CD4-positive, alpha-beta T cell (primary cell): ENCODE measurements around the gene SVBP. TPM values are rescaled to one million over a fixed set of nuclear protein-coding genes. Genes with fewer than 3 reads are reported as not detected.

Experiments used
- ATAC-seq: fragments of 200-7000 bp; cut with Tn5 transposase; one replicate; pipeline ENCODE4 v1.10.0; 2022; ENCODE audit warnings: mild to moderate bottlenecking; ENCODE audit not compliant: poor library complexity
- CTCF ChIA-PET: fragments of 350-600 bp; sonication (Branson Sonifier 250); formaldehyde crosslinking; loops from one replicate; lab custom pipeline; 2021; ENCODE audit warnings: antibody characterized with exemption, inconsistent platforms; lab: Charles Lee
- POLR2A ChIA-PET: fragments of 350-600 bp; sonication (Branson Sonifier 250); formaldehyde crosslinking; loops from one replicate; lab custom pipeline; 2021; ENCODE audit warnings: antibody characterized with exemption, inconsistent platforms; lab: Charles Lee
- DNase-seq, 14 experiments: peaks; one replicate each; pipeline ENCODE4 v3.0.0-alpha.2; 2013 to 2020; ENCODE audit warnings: mixed read lengths in 2 of 14
- H3K27ac ChIP-seq, 2 donors: one replicate each; pipeline versions ENCODE4 v1.5.1 to v1.7.0; 2013; ENCODE audit warnings: low read length in 2 of 2, low read depth in 1 of 2, mild to moderate bottlenecking in 1 of 2
- H3K27me3 ChIP-seq, 2 experiments: 1 replicate in 1 of 2; 2 replicates in 1 of 2; pipeline versions ENCODE4 v1.6.1 to v1.7.0; 2013; ENCODE audit warnings: low read length in 2 of 2, control low read depth in 1 of 2, mild to moderate bottlenecking in 1 of 2, moderate library complexity in 1 of 2; ENCODE audit not compliant: insufficient read depth in 2 of 2, control insufficient read depth in 1 of 2
- H3K36me3 ChIP-seq: one replicate; pipeline ENCODE4 v1.6.1; 2013; ENCODE audit warnings: low read length, control low read depth; ENCODE audit not compliant: insufficient read depth
- H3K4me1 ChIP-seq: one replicate; pipeline ENCODE4 v1.6.1; 2013; ENCODE audit warnings: low read length, control low read depth; ENCODE audit not compliant: insufficient read depth
- H3K4me3 ChIP-seq: one replicate; pipeline ENCODE4 v1.5.1; 2013; ENCODE audit warnings: mild to moderate bottlenecking, low read length, moderate library complexity
- H3K9me3 ChIP-seq, 2 experiments: 1 replicate in 1 of 2; 2 replicates in 1 of 2; pipeline versions ENCODE4 v1.6.1 to v1.7.0; 2013; ENCODE audit warnings: low read length in 2 of 2, mild to moderate bottlenecking in 2 of 2, control low read depth in 1 of 2, moderate library complexity in 1 of 2; ENCODE audit not compliant: control insufficient read depth in 1 of 2, insufficient read depth in 1 of 2
- H3K27ac Mint-ChIP-seq: one replicate; pipeline ENCODE4 v1.8.0; 2020; ENCODE audit warnings: mixed read lengths
- H3K27me3 Mint-ChIP-seq: one replicate; pipeline ENCODE4 v1.8.0; 2021; ENCODE audit warnings: mixed read lengths
- H3K36me3 Mint-ChIP-seq: one replicate; pipeline ENCODE4 v1.8.0; 2021; ENCODE audit warnings: low read depth, mixed read lengths
- H3K4me1 Mint-ChIP-seq: one replicate; pipeline ENCODE4 v1.8.0; 2021; ENCODE audit warnings: low read depth, mixed read lengths
- H3K4me3 Mint-ChIP-seq: one replicate; pipeline ENCODE4 v1.8.0; 2020; ENCODE audit warnings: mild to moderate bottlenecking, mixed read lengths
- H3K9me3 Mint-ChIP-seq: one replicate; pipeline ENCODE4 v1.8.0; 2020; ENCODE audit warnings: mixed read lengths
- intact Hi-C, 2 experiments: fragments of 100-400 bp; cut with DNase I in 1 of 2; cut with micrococcal nuclease in 1 of 2; formaldehyde crosslinking; loops; one replicate each; pipeline versions ENCODE4 v1.15.1 to v1.9.0; 2023 to 2025; cut with DNase I, micrococcal nuclease
- total RNA-seq, 174 experiments: library from RNA in 2 of 174; stranded (reverse) in 2 of 174; gene quantifications; one replicate each; pipeline ENCODE4 v1.2.3 and lab custom pipeline; 2021 to 2026
- TF ChIP-seq, protein P1 (sequence below): fragments of 200-600 bp; IDR thresholded peaks from one replicate; pipeline ENCODE4 v1.8.0; 2022; ENCODE audit warnings: antibody characterized with exemption, mild to moderate bottlenecking

The SVBP gene
- total RNA-seq, 2 experiments from 2014 or later, result 19.2 to 21.3 TPM

DNA sequence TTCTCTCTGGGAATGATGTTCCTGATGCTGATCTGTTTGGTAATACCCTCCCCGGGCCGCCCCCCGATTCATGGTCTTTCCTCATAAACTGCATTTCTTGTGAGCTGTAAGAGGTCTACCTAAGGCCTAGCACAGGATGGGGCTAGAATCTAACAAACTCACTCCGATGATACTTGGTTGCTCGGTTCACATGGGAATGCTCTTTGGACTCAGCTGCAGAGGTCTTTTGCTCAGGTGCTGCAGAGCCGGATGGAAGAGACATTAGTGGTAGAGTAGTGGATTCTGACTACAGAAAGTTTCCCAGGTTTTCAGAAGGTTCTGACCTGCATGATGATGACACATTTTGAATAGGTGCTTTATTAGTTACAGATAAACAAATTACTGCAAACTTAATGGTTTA lies 40.7 kb downstream of the SVBP start:
- CTCF ChIA-PET, result interaction anchor here (3.9 kb wide), 1 partner anchor 297 kb away, joined by 19 read pairs; no protein-coding TSS in a partner anchor
- peaks cover 78% of the 10 kb centered on the region for H3K36me3 ChIP-seq

DNA sequence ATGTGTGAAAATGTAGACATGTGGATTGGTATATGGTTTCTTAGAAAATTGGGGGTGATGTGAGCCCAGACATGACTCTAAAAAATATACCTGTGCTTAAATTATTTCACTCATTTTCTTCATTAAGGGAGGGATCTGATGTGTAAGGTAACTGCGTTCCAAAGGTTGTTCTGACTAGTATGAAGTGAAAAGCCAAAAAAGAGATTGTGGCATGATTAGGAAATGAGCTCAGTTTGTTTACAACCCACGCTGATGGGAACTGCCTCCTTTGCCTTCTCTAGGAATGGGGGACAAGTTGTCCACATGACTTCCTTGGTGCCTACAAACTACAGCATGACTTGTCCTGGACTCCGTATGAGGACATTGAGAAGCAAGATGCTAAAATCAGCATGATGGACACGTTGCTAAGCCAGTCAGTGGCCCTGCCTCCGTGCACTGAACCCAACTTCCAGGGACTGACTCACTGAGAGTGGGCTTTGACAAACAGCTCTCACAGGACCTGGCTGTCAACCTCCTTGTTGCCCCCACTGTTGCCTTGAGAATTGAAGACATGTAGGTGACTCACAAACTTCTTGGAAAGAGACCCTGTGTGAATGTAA lies 42.2 kb downstream of the SVBP start:
- Mint-ChIP-seq H3K36me3 (peaks cover 77% of the 10 kb centered on the region), H3K4me1 (peaks cover 23% of the 10 kb centered on the region), H3K4me3 (no peak overlapping the region), H3K9me3 (no peaks in the 10 kb centered on the region), H3K27me3 (no peaks in the 10 kb centered on the region), H3K27ac (no peak overlapping the region)
- no peak overlapping the region for H3K4me3 ChIP-seq
- H3K36me3 ChIP-seq, result peaks cover 71% of the 10 kb centered on the region
- intact Hi-C loops, result loop anchor here in 1 of 2 experiments (5.0 kb wide), 1 partner anchor 137 kb away; no protein-coding TSS in a partner anchor
- TF ChIP-seq, protein P1, sequence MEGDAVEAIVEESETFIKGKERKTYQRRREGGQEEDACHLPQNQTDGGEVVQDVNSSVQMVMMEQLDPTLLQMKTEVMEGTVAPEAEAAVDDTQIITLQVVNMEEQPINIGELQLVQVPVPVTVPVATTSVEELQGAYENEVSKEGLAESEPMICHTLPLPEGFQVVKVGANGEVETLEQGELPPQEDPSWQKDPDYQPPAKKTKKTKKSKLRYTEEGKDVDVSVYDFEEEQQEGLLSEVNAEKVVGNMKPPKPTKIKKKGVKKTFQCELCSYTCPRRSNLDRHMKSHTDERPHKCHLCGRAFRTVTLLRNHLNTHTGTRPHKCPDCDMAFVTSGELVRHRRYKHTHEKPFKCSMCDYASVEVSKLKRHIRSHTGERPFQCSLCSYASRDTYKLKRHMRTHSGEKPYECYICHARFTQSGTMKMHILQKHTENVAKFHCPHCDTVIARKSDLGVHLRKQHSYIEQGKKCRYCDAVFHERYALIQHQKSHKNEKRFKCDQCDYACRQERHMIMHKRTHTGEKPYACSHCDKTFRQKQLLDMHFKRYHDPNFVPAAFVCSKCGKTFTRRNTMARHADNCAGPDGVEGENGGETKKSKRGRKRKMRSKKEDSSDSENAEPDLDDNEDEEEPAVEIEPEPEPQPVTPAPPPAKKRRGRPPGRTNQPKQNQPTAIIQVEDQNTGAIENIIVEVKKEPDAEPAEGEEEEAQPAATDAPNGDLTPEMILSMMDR, result no peak
- no peak for DNase-seq
- no peak for ATAC-seq
- CTCF ChIA-PET, result no interaction called here
- peaks cover 9% of the 10 kb centered on the region for H3K4me1 ChIP-seq
- H3K27me3 ChIP-seq, result no peaks in the 10 kb centered on the region
- no peak overlapping the region for H3K27ac ChIP-seq
- POLR2A ChIA-PET, result no interaction called here
- H3K9me3 ChIP-seq, result no peaks in the 10 kb centered on the region

More for the DNA sequence above, 40.7 kb downstream of the SVBP start:
- H3K4me3 ChIP-seq, result no peak overlapping the region
- no peak for DNase-seq
- no peaks in the 10 kb centered on the region for H3K9me3 ChIP-seq
- H3K4me1 ChIP-seq, result peaks cover 3% of the 10 kb centered on the region
- H3K36me3 Mint-ChIP-seq, result peaks cover 91% of the 10 kb centered on the region
- H3K4me1 Mint-ChIP-seq, result peaks cover 14% of the 10 kb centered on the region
- no peak overlapping the region for H3K27ac ChIP-seq
- no peak for ATAC-seq
- no peak overlapping the region for H3K27ac Mint-ChIP-seq
- POLR2A ChIA-PET, result interaction anchor here (1.4 kb wide), 1 partner anchor 10 kb away, joined by 4 read pairs; the partner anchor contains the start of genes C1orf50 and P3H1
- H3K9me3 Mint-ChIP-seq, result no peaks in the 10 kb centered on the region
- H3K4me3 Mint-ChIP-seq, result no peak overlapping the region
- TF ChIP-seq, protein P1, result no peak
- no peaks in the 10 kb centered on the region for H3K27me3 Mint-ChIP-seq
- intact Hi-C loops, result loop anchor here (2.0 to 5.0 kb wide), 2 partner anchors 136 to 296 kb away; no protein-coding TSS in a partner anchor
- H3K27me3 ChIP-seq, result no peaks in the 10 kb centered on the region

DNA sequence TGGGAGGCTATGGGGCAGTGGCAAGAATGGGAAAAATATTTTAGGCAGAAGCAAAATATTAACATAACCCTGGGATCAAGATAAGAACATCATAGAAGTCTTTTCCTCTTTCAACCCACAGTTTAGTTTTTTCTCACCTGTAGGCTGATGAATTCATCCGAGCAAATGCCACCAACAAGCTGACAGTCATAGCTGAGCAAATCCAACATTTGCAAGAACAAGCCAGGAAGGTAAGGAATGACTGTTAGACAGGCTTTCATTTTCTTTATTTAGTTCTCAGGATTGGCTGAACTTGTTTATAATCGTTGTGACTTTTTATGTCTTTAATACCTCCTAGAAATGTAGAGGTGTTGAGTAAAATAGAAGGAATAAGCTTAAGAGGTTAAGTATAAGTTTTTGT lies 43.8 kb downstream of the SVBP start:
- peaks cover 66% of the 10 kb centered on the region for H3K36me3 Mint-ChIP-seq

More for the DNA sequence above, 43.8 kb downstream of the SVBP start:
- H3K4me3 Mint-ChIP-seq, result no peak overlapping the region
- POLR2A ChIA-PET, result no interaction called here
- intact Hi-C loops, result no loop called here
- Histone ChIP-seq H3K27ac (no peak overlapping the region), H3K36me3 (peaks cover 67% of the 10 kb centered on the region), H3K9me3 (no peaks in the 10 kb centered on the region), H3K4me3 (no peak overlapping the region), H3K4me1 (peaks cover 22% of the 10 kb centered on the region), H3K27me3 (no peaks in the 10 kb centered on the region)
- H3K9me3 Mint-ChIP-seq, result no peaks in the 10 kb centered on the region
- peaks cover 34% of the 10 kb centered on the region for H3K4me1 Mint-ChIP-seq
- CTCF ChIA-PET, result interaction anchor here (1.1 kb wide), 1 partner anchor 300 kb away, joined by 5 read pairs; no protein-coding TSS in a partner anchor
- no peak for DNase-seq
- H3K27ac Mint-ChIP-seq, result no peak overlapping the region
- TF ChIP-seq, protein P1, result no peak
- no peaks in the 10 kb centered on the region for H3K27me3 Mint-ChIP-seq
- ATAC-seq, result no peak
